Measurements from ENCODE around the gene KIF5C.

KIF5C gene

GRCh38 chr2:149012545-149012944, 137.5 kb downstream of the KIF5C start:
- H3K36me3 ChIP-seq (ENCODE audit: insufficient read depth, low read length): no peaks in the 10 kb centered on the region
- peaks cover 6% of the 10 kb centered on the region for H3K4me1 ChIP-seq (ENCODE audit: insufficient read depth, low read length, severe bottlenecking)
- H3K9ac ChIP-seq (ENCODE audit: low read length): no peak overlapping the region
- H3K4me2 ChIP-seq (ENCODE audit: low read length): no peak overlapping the region
- no peaks in the 10 kb centered on the region for H3K79me2 ChIP-seq (ENCODE audit: insufficient read depth, low read length)
- no peaks in the 10 kb centered on the region for H3K9me3 ChIP-seq (ENCODE audit: low read length)
- no peak for TF ChIP-seq EZH2 (IDR thresholded peaks at IDR 0.05; ENCODE audit: borderline replicate concordance, low read length)
- H3K27me3 ChIP-seq (ENCODE audit: insufficient read depth, low read length): no peaks in the 10 kb centered on the region
- H3K4me3 ChIP-seq (ENCODE audit: low read depth, low read length, poor library complexity, severe bottlenecking): no peak overlapping the region
- H3K9me2 ChIP-seq (ENCODE audit: low read depth, low read length): no peaks in the 10 kb centered on the region
- no peaks in the 10 kb centered on the region for H4K20me1 ChIP-seq (ENCODE audit: insufficient read depth, low read length)
- H3F3A ChIP-seq (ENCODE audit: insufficient read depth, low read length): no peaks in the 10 kb centered on the region
- H2AFZ ChIP-seq (ENCODE audit: low read length): no peak overlapping the region
- no peak overlapping the region for H3K27ac ChIP-seq (ENCODE audit: low read depth, low read length, poor library complexity, severe bottlenecking)

DNA sequence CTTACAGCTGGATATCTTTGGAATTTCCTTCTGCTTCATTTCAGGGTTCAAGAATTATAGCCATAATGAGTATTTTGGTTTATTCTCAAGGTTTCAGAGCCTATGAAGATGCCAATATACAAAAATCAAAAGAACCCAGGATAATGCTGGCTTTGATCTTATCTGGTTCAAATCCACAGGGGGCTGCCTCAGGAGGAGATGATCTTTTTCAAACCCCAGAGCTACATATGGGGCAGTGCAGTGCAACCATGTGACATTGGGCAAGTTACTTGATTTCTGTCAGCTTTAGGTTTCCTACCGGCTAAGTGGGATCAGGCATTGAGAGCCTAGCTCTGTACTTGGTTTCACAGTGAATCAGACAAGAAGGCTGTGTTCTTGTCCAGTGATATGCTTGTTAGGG, 140.5 kb downstream of the KIF5C start:
- peaks cover 31% of the 10 kb centered on the region for H3K4me1 ChIP-seq (ENCODE audit: insufficient read depth, low read length, severe bottlenecking)
- no peaks in the 10 kb centered on the region for H3K27me3 ChIP-seq (ENCODE audit: insufficient read depth, low read length)
- no peaks in the 10 kb centered on the region for H3K36me3 ChIP-seq (ENCODE audit: insufficient read depth, low read length)
- H3K27ac ChIP-seq (ENCODE audit: low read depth, low read length, poor library complexity, severe bottlenecking): no peak overlapping the region
- H3F3A ChIP-seq (ENCODE audit: insufficient read depth, low read length): no peaks in the 10 kb centered on the region
- no peaks in the 10 kb centered on the region for H3K9me3 ChIP-seq (ENCODE audit: low read length)
- TF ChIP-seq, protein P1, sequence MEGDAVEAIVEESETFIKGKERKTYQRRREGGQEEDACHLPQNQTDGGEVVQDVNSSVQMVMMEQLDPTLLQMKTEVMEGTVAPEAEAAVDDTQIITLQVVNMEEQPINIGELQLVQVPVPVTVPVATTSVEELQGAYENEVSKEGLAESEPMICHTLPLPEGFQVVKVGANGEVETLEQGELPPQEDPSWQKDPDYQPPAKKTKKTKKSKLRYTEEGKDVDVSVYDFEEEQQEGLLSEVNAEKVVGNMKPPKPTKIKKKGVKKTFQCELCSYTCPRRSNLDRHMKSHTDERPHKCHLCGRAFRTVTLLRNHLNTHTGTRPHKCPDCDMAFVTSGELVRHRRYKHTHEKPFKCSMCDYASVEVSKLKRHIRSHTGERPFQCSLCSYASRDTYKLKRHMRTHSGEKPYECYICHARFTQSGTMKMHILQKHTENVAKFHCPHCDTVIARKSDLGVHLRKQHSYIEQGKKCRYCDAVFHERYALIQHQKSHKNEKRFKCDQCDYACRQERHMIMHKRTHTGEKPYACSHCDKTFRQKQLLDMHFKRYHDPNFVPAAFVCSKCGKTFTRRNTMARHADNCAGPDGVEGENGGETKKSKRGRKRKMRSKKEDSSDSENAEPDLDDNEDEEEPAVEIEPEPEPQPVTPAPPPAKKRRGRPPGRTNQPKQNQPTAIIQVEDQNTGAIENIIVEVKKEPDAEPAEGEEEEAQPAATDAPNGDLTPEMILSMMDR (IDR thresholded peaks at IDR 0.05; ENCODE audit: low read length): no peak
- no peak for TF ChIP-seq EZH2 (IDR thresholded peaks at IDR 0.05; ENCODE audit: borderline replicate concordance, low read length)
- H3K9ac ChIP-seq (ENCODE audit: low read length): no peak overlapping the region
- H3K9me2 ChIP-seq (ENCODE audit: low read depth, low read length): no peaks in the 10 kb centered on the region
- no peak overlapping the region for H2AFZ ChIP-seq (ENCODE audit: low read length)
- no peaks in the 10 kb centered on the region for H3K79me2 ChIP-seq (ENCODE audit: insufficient read depth, low read length)
- H3K4me2 ChIP-seq (ENCODE audit: low read length): no peak overlapping the region
- H3K4me3 ChIP-seq (ENCODE audit: low read depth, low read length, poor library complexity, severe bottlenecking): no peak overlapping the region
- H4K20me1 ChIP-seq (ENCODE audit: insufficient read depth, low read length): no peaks in the 10 kb centered on the region

GRCh38 chr2:149015926-149016563, 141.0 kb downstream of the KIF5C start:
- no peak overlapping the region for H2AFZ ChIP-seq (ENCODE audit: low read length)
- TF ChIP-seq, protein P1 (IDR thresholded peaks at IDR 0.05; ENCODE audit: low read length): no peak
- TF ChIP-seq EZH2 (IDR thresholded peaks at IDR 0.05; ENCODE audit: borderline replicate concordance, low read length): no peak
- no peaks in the 10 kb centered on the region for H3F3A ChIP-seq (ENCODE audit: insufficient read depth, low read length)
- no peaks in the 10 kb centered on the region for H4K20me1 ChIP-seq (ENCODE audit: insufficient read depth, low read length)
- no peak overlapping the region for H3K4me3 ChIP-seq (ENCODE audit: low read depth, low read length, poor library complexity, severe bottlenecking)
- H3K9me3 ChIP-seq (ENCODE audit: low read length): no peaks in the 10 kb centered on the region
- peaks cover 36% of the 10 kb centered on the region for H3K4me1 ChIP-seq (ENCODE audit: insufficient read depth, low read length, severe bottlenecking)
- no peaks in the 10 kb centered on the region for H3K9me2 ChIP-seq (ENCODE audit: low read depth, low read length)
- no peak overlapping the region for H3K9ac ChIP-seq (ENCODE audit: low read length)
- no peak overlapping the region for H3K27ac ChIP-seq (ENCODE audit: low read depth, low read length, poor library complexity, severe bottlenecking)
- H3K27me3 ChIP-seq (ENCODE audit: insufficient read depth, low read length): no peaks in the 10 kb centered on the region
- no peak overlapping the region for H3K4me2 ChIP-seq (ENCODE audit: low read length)
- no peaks in the 10 kb centered on the region for H3K79me2 ChIP-seq (ENCODE audit: insufficient read depth, low read length)
- no peaks in the 10 kb centered on the region for H3K36me3 ChIP-seq (ENCODE audit: insufficient read depth, low read length)

Data from OCI-LY1 (cell line).